HUES6 (cell line): ENCODE results near the gene CABLES2.
A peak's percentile ranks its signal among the peaks of the same experiment; 100 is the strongest.

ENCODE experiments used
- H3K27ac ChIP-seq: 2 replicates; pipeline ENCODE4 v1.7.0; 2013; ENCODE audit warnings: low read depth, mild to moderate bottlenecking, low read length, inconsistent platforms
- H3K27me3 ChIP-seq: 2 replicates; pipeline ENCODE4 v1.6.1; 2013; ENCODE audit warnings: low read length; ENCODE audit not compliant: control insufficient read depth, insufficient read depth
- H3K36me3 ChIP-seq: 2 replicates; pipeline ENCODE4 v1.6.1; 2013; ENCODE audit warnings: low read length; ENCODE audit not compliant: control insufficient read depth, insufficient read depth
- H3K4me1 ChIP-seq: 2 replicates; pipeline ENCODE4 v1.6.1; 2013; ENCODE audit warnings: low read length; ENCODE audit not compliant: control insufficient read depth, insufficient read depth
- H3K4me3 ChIP-seq: 2 replicates; pipeline ENCODE4 v1.5.1; 2013; ENCODE audit warnings: low read depth, low read length
- H3K9ac ChIP-seq: one replicate; pipeline ENCODE4 v1.6.1; 2013; ENCODE audit warnings: mild to moderate bottlenecking, low read length
- H3K9me3 ChIP-seq: 2 replicates; pipeline ENCODE4 v1.6.1; 2013; ENCODE audit warnings: low read depth, low read length; ENCODE audit not compliant: control insufficient read depth, insufficient read depth

The CABLES2 gene

GRCh38 chr20:62366370-62367135 lies 40.5 kb downstream of the CABLES2 start:
- Histone ChIP-seq H3K27ac (peak overlapping the region; percentile 88), H3K9ac (peak overlapping the region; percentile 76), H3K36me3 (peaks cover 12% of the 10 kb centered on the region; the same call in 1 of the 2 replicates), H3K27me3 (no peaks in the 10 kb centered on the region), H3K4me1 (peaks cover 69% of the 10 kb centered on the region), H3K4me3 (peak overlapping the region; percentile 70), H3K9me3 (no peaks in the 10 kb centered on the region)

- H3K4me1 ChIP-seq = peaks cover 73% of the 10 kb centered on the region
- H3K27ac ChIP-seq = peak overlapping the region; percentile 88; the same call in 1 of the 2 replicates
- H3K36me3 ChIP-seq = peaks cover 12% of the 10 kb centered on the region
- H3K27me3 ChIP-seq = no peaks in the 10 kb centered on the region
- H3K4me3 ChIP-seq = peak overlapping the region; percentile 70
- H3K9me3 ChIP-seq = no peaks in the 10 kb centered on the region
- H3K9ac ChIP-seq = peak overlapping the region; percentile 76
Measured at GRCh38 chr20:62365814-62366369, 41.2 kb downstream of the CABLES2 start.

GRCh38 chr20:62364911-62365736 lies 42.0 kb downstream of the CABLES2 start:
- Histone ChIP-seq H3K4me1 (peaks cover 69% of the 10 kb centered on the region), H3K27ac (peak overlapping the region; percentile 96; the same call in 1 of the 2 replicates), H3K9me3 (no peaks in the 10 kb centered on the region), H3K9ac (peak overlapping the region; percentile 37), H3K4me3 (peak overlapping the region; percentile 70), H3K27me3 (no peaks in the 10 kb centered on the region), H3K36me3 (peaks cover 16% of the 10 kb centered on the region)

- H3K9me3 ChIP-seq = no peaks in the 10 kb centered on the region
- no peak overlapping the region; the same call in 1 of the 2 replicates for H3K4me3 ChIP-seq
- H3K27me3 ChIP-seq = no peaks in the 10 kb centered on the region
- peaks cover 16% of the 10 kb centered on the region for H3K36me3 ChIP-seq
- H3K9ac ChIP-seq = peak overlapping the region; percentile 37
- H3K27ac ChIP-seq = peak overlapping the region; percentile 96
- peaks cover 65% of the 10 kb centered on the region for H3K4me1 ChIP-seq
Measured at GRCh38 chr20:62363920-62364851, 42.9 kb downstream of the CABLES2 start.

GRCh38 chr20:62362991-62363919 lies 43.8 kb downstream of the CABLES2 start:
- Histone ChIP-seq H3K36me3 (peaks cover 20% of the 10 kb centered on the region), H3K4me3 (no peak overlapping the region), H3K27me3 (no peaks in the 10 kb centered on the region), H3K4me1 (peaks cover 70% of the 10 kb centered on the region), H3K9me3 (no peaks in the 10 kb centered on the region), H3K9ac (no peak overlapping the region), H3K27ac (peak overlapping the region; percentile 96)

- Histone ChIP-seq H3K27ac (peak overlapping the region; percentile 96), H3K4me1 (peaks cover 74% of the 10 kb centered on the region), H3K4me3 (no peak overlapping the region), H3K27me3 (no peaks in the 10 kb centered on the region), H3K9ac (peak overlapping the region; percentile 63), H3K9me3 (no peaks in the 10 kb centered on the region), H3K36me3 (peaks cover 21% of the 10 kb centered on the region)
Measured at GRCh38 chr20:62362590-62362940, 44.5 kb downstream of the CABLES2 start.

GRCh38 chr20:62361799-62362589 lies 45.1 kb downstream of the CABLES2 start:
- Histone ChIP-seq H3K9me3 (no peaks in the 10 kb centered on the region), H3K4me3 (peak overlapping the region; percentile 23; the same call in 1 of the 2 replicates), H3K27me3 (no peaks in the 10 kb centered on the region), H3K9ac (peak overlapping the region; percentile 73), H3K27ac (peak overlapping the region; percentile 96), H3K36me3 (peaks cover 21% of the 10 kb centered on the region), H3K4me1 (peaks cover 79% of the 10 kb centered on the region)

- peaks cover 21% of the 10 kb centered on the region for H3K36me3 ChIP-seq
- peaks cover 88% of the 10 kb centered on the region for H3K4me1 ChIP-seq
- H3K27ac ChIP-seq = peak overlapping the region; percentile 96
- H3K4me3 ChIP-seq = peak overlapping the region; percentile 23; the same call in 1 of the 2 replicates
- H3K9me3 ChIP-seq = no peaks in the 10 kb centered on the region
- H3K9ac ChIP-seq = peak overlapping the region; percentile 73
- no peaks in the 10 kb centered on the region for H3K27me3 ChIP-seq
Measured at GRCh38 chr20:62360854-62361798, 46.0 kb downstream of the CABLES2 start.
